GM21447 (cell line): ENCODE data around the gene ECSIT.
A peak's percentile ranks its signal among the peaks of the same experiment; 100 is the strongest.

Experiments
- ATAC-seq: cut with Tn5 transposase; IDR thresholded peaks from one replicate; pipeline ENCODE4 v1.9.1; 2021; ENCODE audit not compliant: unreplicated experiment

ECSIT gene

GRCh38 chr19:11550265-11550664 is 21.3 kb upstream of the ECSIT start:
- no peak for ATAC-seq

GRCh38 chr19:11549386-11549953 is 20.5 kb upstream of the ECSIT start:
- no peak for ATAC-seq

DNA sequence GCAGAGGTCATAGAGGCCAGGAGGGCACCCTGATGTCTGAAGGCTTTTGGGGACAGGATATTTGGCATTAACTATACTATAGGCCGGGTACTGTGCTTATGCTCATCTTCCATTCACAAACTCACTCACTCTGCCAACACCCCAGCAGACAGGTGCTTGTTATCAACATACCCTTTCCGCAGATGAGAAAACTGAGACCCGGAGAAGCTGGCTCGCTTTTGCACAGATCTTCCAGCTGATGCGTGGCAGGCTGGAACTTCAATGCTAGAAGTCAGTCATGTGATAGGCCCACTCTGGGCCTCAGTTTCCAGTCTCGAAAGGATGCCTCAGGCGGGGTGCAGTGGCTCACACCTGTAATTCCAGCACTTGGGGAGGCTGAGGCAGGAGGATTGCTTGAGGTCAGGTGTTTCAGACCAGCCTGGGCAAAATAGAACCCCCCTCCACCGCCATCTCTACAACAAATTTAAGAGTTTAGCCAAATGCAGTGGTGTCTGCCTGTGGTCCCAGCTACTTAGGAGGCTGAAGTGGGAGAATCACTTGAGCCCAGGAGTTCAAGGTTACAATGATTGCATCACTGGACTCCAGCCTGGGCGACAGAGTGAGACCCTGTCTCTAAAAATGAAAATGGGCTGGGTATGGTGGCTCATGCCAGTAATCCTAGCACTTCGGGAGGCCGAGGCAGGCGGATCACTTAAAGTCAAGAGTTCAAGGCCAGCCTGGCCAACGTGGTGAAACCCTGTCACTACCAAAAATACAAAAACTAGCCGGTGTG is 19.2 kb upstream of the ECSIT start:
- ATAC-seq, result no peak

- no peak for ATAC-seq
Observed at GRCh38 chr19:11541238-11541637, 12.3 kb upstream of the ECSIT start.

GRCh38 chr19:11540645-11541044 is 11.7 kb upstream of the ECSIT start:
- no peak for ATAC-seq

DNA sequence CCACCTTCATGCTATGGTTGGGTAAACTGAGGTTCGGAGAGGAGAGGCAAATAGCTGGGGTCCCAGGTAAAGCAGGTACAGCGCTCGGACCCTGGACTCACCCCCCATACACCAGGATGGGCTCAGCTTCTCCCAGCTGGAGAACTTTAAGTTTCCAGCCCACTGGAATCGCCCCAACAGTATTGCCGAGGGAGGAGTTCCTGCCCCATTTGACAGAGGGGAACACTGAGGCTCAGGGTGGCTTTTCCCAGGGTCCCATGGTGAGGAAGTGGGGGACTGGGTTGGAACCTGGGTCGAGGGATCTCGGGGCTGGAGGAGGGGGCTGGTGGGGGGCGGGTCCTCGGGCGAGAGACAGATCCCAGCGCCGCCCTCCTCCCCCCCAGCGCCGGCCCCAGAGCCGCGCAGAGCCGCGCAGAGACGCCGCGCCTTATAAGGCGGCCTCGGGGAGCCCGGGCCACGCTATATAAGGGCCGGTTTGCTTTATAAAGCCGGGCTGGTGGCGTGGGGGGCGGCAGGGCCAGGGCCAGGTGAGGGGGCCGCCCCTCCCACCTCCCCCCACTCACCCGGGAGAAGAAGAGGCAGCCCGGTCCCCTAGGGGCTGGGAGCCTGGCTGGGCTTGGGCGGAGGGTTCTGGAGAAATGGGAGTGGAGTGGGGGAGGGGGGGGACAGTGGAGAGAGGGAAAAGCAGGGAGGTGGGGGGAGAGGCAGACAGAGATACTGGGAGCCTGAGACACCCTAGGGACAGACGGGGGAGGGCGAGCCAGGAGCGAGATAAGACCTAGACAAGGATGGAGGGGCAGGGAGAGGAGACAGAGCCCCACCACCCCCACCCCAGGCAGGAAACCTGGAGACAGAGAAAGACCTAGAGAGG is 10.8 kb upstream of the ECSIT start:
- ATAC-seq, result no peak

DNA sequence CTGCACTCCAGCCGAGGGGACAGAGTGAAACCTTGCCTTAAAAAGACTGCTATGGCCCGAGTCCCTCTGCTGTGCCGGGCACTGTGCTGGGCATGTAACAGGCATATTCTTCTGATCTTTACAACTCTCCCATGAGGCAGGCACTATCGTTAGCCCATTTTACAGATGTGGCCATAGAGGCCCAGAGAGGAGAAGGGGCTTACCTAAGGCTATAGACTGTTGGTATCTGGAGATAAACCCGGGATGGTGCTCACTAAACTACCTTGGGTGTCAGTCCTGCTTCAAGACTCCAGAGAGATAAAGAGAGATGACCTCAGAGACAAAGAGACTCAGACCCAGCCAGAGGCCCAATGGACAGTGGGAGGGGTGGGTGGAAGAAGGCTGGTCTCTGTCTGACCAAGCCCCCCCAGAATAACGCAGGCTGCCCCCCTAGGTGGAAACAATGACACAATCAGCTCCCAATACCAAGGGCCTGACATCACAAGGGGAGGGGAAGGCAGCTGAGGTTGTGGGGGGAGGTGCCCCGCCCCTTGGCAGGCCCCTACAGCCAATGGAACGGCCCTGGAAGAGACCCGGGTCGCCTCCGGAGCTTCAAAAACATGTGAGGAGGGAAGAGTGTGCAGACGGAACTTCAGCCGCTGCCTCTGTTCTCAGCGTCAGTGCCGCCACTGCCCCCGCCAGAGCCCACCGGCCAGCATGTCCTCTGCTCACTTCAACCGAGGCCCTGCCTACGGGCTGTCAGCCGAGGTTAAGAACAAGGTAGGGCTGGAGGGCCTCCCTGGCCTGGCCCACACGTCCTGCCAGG is 9.5 kb upstream of the ECSIT start, which contains the start of gene CNN1:
TSS of gene CNN1 (plus strand) at position 620 of the 805 bp plus-strand sequence. CDS start at position 697, 77 bp downstream.
- no peak for ATAC-seq

- ATAC-seq, result no peak
Observed at GRCh38 chr19:11535792-11536595, 7.1 kb upstream of the ECSIT start.

GRCh38 chr19:11534948-11535347 is 6.0 kb upstream of the ECSIT start:
- no peak for ATAC-seq

DNA sequence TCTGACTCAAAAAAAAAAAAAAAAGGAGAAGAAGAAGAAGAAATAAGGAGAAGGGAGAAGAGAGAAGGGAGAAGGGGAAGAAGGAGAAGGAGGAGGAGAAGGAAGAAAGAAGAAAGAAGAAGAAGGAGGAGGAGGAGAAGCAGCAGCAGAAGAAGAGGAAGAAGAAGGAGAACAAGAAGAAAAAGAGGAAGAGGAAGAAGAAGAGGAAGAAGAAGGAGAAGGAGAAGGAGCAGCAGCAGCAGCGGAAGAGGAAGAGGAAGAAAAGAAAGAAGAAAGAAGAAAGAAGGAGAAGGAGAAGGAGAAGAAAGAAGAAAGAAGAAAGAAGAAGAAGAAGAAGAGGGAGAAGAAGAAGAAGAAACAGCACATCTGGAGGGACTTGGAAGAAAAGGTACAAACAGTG is 5.6 kb upstream of the ECSIT start:
- no peak for ATAC-seq

DNA sequence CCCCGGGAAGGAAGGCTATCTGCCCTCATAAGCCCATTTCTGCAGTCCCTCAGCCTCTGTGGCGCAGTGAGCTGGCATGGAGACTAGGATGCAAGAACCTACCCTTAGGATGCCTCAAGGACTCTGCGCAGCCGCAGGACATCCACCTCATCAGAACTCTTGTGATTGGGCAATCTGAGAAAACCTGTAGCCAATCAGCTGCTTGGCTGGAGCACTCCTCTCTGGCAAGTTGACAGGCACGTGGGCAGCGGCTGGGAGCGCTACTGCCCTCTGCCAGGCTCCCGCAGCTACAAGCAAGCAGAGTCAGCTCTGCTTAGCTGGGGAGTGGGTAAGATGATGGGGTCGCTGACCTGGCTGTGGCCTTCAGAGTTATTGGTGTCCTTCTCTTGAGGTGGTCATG is 1.5 kb upstream of the ECSIT start:
- ATAC-seq, result no peak

- no peak for ATAC-seq
Observed at GRCh38 chr19:11519138-11519537, 9.8 kb downstream of the ECSIT start.

GRCh38 chr19:11513946-11514345 is 15.0 kb downstream of the ECSIT start:
- ATAC-seq, result no peak

- ATAC-seq, result no peak
Observed at GRCh38 chr19:11510444-11510843, 18.5 kb downstream of the ECSIT start.

GRCh38 chr19:11507370-11508078 is 21.4 kb downstream of the ECSIT start:
- no peak for ATAC-seq

DNA sequence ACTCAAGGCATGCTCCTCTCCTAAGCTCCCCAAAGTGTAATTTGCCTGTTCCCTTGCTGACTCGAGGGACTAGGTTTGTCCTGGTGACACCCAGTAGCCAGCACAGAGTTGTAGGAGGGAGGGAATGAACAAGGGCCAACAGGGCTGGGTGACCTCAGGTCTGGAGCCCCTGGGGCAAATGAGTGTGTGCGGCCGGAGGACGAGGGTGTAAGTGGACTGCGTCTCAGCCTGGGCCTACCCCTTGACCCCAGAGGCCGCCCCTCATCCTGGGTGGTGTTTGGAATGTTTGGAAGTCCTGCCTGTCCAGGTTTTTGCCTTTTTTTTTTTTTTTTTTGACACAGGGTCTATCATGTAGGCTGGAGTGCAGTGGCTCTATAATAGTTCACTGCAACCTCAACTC is 22.0 kb downstream of the ECSIT start:
- ATAC-seq, result no peak

- peak; percentile 24 for ATAC-seq
Observed at GRCh38 chr19:11506101-11506555, 22.8 kb downstream of the ECSIT start.

DNA sequence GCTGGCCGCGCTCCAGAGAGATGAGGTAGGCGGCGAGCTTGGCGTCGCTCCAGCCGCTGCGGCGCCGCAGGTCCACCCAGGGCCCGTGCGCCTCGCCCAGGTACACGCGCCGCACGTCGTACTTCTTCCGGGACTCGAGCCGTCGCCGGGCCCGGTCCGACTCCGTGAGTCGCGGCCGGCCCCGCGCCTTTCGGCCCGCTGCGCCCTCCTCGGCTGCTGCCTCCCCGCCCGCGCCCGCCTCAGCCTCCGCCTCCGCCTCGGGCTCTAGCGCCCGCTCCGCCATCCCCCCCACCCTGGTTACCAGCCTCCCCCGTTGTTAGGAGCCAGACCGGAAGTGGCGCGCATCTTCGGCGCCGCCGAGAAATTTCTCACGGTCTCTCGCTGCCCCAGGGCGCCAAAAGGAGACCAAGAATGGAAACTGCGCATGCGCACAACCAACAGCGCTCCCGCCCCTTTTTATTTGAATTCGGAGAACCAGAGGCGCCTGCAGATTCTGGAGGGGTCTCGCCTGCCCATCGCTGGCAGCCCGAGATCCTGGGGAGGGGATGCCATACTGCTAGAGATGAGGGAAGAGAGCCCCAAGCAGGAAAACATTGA is 23.3 kb downstream of the ECSIT start, which contains the start of gene ZNF653:
TSS of gene ZNF653 (minus strand) at position 336 of the 597 bp plus-strand sequence. CDS start at position 283, 53 bp downstream.
- peak; percentile 42 for ATAC-seq

GRCh38 chr19:11505032-11505503 is 23.9 kb downstream of the ECSIT start:
- peak; percentile 87 for ATAC-seq
